Uterus (tissue), 2 donors: ENCODE results near the gene SPOPL.

ENCODE experiments used
- POLR2A ChIP-seq, 2 donors: fragments of 450-650 bp; IDR thresholded peaks; one replicate each; pipeline ENCODE4 v1.6.1; 2016; ENCODE audit warnings: antibody characterized with exemption in 2 of 2, mild to moderate bottlenecking in 1 of 2, moderate library complexity in 1 of 2
- TF ChIP-seq, protein P1 (sequence below), 4 experiments: fragments of 200-600 bp in 2 of 4; fragments of 450-650 bp in 2 of 4; sonication (generic) in 2 of 4; IDR thresholded peaks; one replicate each; pipeline ENCODE4 v1.5.1; 2016 to 2019; ENCODE audit warnings: antibody characterized with exemption in 4 of 4, mild to moderate bottlenecking in 2 of 4, moderate library complexity in 1 of 4

DNA sequence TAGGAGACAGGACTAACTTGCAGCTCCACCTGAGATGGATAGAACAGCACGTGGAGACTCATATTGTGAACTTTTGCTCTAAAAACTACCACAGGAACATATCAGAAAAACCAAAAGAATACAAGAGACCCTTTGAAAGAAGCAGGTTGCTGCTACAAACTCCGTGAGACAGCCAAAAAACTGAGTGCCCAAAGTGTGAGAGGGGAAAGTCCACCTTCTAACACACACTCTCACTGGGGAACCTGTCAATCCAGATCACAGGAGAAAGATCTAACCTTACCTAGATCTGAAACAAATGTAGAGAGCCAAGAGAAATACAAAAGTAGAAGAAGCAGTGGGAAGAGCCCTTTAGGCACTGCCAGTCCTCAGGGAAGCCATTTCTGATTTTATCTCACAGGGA is 46.3 kb upstream of the SPOPL start:
- TF ChIP-seq, protein P1, sequence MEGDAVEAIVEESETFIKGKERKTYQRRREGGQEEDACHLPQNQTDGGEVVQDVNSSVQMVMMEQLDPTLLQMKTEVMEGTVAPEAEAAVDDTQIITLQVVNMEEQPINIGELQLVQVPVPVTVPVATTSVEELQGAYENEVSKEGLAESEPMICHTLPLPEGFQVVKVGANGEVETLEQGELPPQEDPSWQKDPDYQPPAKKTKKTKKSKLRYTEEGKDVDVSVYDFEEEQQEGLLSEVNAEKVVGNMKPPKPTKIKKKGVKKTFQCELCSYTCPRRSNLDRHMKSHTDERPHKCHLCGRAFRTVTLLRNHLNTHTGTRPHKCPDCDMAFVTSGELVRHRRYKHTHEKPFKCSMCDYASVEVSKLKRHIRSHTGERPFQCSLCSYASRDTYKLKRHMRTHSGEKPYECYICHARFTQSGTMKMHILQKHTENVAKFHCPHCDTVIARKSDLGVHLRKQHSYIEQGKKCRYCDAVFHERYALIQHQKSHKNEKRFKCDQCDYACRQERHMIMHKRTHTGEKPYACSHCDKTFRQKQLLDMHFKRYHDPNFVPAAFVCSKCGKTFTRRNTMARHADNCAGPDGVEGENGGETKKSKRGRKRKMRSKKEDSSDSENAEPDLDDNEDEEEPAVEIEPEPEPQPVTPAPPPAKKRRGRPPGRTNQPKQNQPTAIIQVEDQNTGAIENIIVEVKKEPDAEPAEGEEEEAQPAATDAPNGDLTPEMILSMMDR (IDR thresholded peaks at IDR 0.05): no peak
- no peak for TF ChIP-seq POLR2A (IDR thresholded peaks at IDR 0.05)
